Chondrocyte (in vitro differentiated cells): ENCODE results near the gene C15orf39. TPM values are rescaled to one million over a fixed set of nuclear protein-coding genes. Genes with fewer than 3 reads are reported as not detected.

Experiments
- DNase-seq: peaks from one replicate; pipeline ENCODE4 v3.0.0; 2021; ENCODE audit warnings: mixed read lengths, low spot score
- H3K27ac Mint-ChIP-seq: one replicate; pipeline ENCODE4 v1.8.0; 2021; ENCODE audit warnings: mild to moderate bottlenecking, moderate library complexity, mixed read lengths; ENCODE audit not compliant: unreplicated experiment
- H3K27me3 Mint-ChIP-seq: 2 replicates; pipeline ENCODE4 v1.8.0; 2021; ENCODE audit warnings: low read depth, mixed read lengths
- H3K36me3 Mint-ChIP-seq: 2 replicates; pipeline ENCODE4 v1.8.0; 2021; ENCODE audit warnings: low read depth, mixed read lengths
- H3K4me1 Mint-ChIP-seq: 2 replicates; pipeline ENCODE4 v1.8.0; 2021; ENCODE audit warnings: low read depth, mild to moderate bottlenecking, mixed read lengths
- H3K4me3 Mint-ChIP-seq: one replicate; pipeline ENCODE4 v1.8.0; 2021; ENCODE audit warnings: mild to moderate bottlenecking, moderate library complexity, mixed read lengths; ENCODE audit not compliant: unreplicated experiment
- H3K9me3 Mint-ChIP-seq: 2 replicates; pipeline ENCODE4 v1.8.0; 2021; ENCODE audit warnings: low read depth, mixed read lengths
- CTCF ChIP-seq: fragments of 200-600 bp; sonication (generic); IDR thresholded peaks from 2 replicates; pipeline ENCODE4 v1.5.0; 2021; ENCODE audit warnings: antibody characterized with exemption, mild to moderate bottlenecking, moderate library complexity
- long read RNA-seq: library from polyadenylated mRNA; stranded (forward); transcript quantifications from one replicate; pipeline ENCODE4 v2.0.0, GENCODE V29; 2021
- total RNA-seq: library from RNA; stranded (reverse); gene quantifications from 3 replicates; pipeline ENCODE4 v1.2.1, GENCODE V29; 2021

C15orf39 gene
- total RNA-seq: 12.2 to 33.4 TPM (median 32.9 TPM) in 3 replicates
- long read RNA-seq, full-length matches to known transcripts: 9 of 25 reads
- long read RNA-seq, partial matches to known transcripts: 12 of 25 reads
- long read RNA-seq, other reads (novel, unspliced or antisense): 4 of 25 reads

- TF ChIP-seq CTCF: peak; percentile 95
- H3K27ac Mint-ChIP-seq: peak within 1 kb of the TSS; percentile 97
- H3K4me3 Mint-ChIP-seq: peak within 1 kb of the TSS; percentile 83
- H3K4me1 Mint-ChIP-seq: peaks cover 34% of the 10 kb centered on the region
- no peaks in the 10 kb centered on the region for H3K36me3 Mint-ChIP-seq
- DNase-seq: no peak
- no peaks in the 10 kb centered on the region for H3K9me3 Mint-ChIP-seq
- H3K27me3 Mint-ChIP-seq: peaks cover 2% of the 10 kb centered on the region
These were observed at the start of gene C15orf39 for GRCh38 chr15:75201616-75202250. TSS of gene C15orf39 (plus strand) at chr15:75201882. CDS start at chr15:75206049, 4,167 bp downstream.

- no peak for DNase-seq
- no peaks in the 10 kb centered on the region for H3K9me3 Mint-ChIP-seq
- no peak for TF ChIP-seq CTCF
- no peaks in the 10 kb centered on the region for H3K36me3 Mint-ChIP-seq
- no peak overlapping the region for H3K4me3 Mint-ChIP-seq
- H3K27me3 Mint-ChIP-seq: no peaks in the 10 kb centered on the region
- H3K4me1 Mint-ChIP-seq: peaks cover 15% of the 10 kb centered on the region
- H3K27ac Mint-ChIP-seq: no peak overlapping the region
These were observed 49.2 kb upstream of the C15orf39 start for GRCh38 chr15:75152382-75153079.

DNA sequence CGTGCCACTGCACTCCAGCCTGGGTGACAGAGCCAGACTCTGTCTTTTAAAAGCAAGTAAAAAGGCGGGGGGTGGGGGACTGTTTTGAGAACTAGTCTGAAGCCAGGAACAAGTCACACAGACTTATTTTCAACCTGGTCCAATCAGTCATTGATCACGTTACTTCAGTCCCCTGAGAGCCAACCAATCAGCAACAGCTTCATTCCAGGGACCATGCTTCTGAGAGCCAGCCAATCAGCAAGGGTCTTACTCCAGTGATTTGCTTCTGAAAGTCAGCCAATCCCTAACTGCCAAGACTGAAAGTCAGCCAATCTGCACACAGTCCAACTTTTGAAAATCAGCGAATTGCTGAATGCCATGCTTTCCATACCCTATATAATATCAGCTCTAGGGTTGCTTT, 48.6 kb upstream of the C15orf39 start:
- H3K27me3 Mint-ChIP-seq: no peaks in the 10 kb centered on the region
- H3K27ac Mint-ChIP-seq: no peak overlapping the region
- peaks cover 15% of the 10 kb centered on the region for H3K4me1 Mint-ChIP-seq
- H3K4me3 Mint-ChIP-seq: no peak overlapping the region
- DNase-seq: no peak
- H3K36me3 Mint-ChIP-seq: no peaks in the 10 kb centered on the region
- no peak for TF ChIP-seq CTCF
- H3K9me3 Mint-ChIP-seq: no peaks in the 10 kb centered on the region

DNA sequence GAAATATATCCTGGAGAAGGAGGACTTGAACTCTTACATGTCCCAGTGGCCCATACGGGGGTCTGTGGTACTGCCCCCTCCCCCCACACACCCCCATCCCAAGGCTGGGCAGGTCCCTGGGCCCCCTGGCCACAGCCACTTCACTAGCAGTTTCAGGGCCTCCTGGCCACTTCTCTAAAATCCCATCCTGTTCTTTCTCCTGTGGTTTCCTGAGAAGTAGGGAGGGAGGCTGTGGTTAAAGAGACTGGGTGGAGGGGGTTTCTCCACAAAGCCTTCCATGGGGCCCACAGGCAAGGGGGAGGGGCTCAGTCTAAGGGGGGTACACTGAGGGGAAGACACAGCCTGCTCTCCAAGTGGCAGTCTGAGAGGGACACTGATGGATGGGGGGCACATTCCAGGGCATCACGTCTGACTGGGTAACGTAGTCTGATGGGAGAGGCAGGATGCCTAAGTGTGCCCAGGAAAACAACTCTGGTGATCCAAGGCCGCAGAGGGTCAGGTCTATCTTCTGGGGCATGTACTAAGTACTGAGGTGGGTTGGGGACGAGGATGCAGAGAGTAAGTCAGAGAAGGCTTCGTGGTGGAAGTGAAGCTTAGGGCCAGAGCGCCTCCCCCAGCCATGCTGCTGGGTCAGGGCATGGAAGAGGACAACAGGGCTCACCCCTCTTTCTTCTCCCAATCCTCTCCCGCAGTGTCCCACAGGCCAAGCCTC, 48.0 kb upstream of the C15orf39 start:
- Mint-ChIP-seq H3K27ac (no peak overlapping the region), H3K36me3 (no peaks in the 10 kb centered on the region), H3K9me3 (no peaks in the 10 kb centered on the region), H3K4me1 (peaks cover 15% of the 10 kb centered on the region), H3K27me3 (no peaks in the 10 kb centered on the region), H3K4me3 (no peak overlapping the region)
- TF ChIP-seq CTCF: no peak
- no peak for DNase-seq

DNA sequence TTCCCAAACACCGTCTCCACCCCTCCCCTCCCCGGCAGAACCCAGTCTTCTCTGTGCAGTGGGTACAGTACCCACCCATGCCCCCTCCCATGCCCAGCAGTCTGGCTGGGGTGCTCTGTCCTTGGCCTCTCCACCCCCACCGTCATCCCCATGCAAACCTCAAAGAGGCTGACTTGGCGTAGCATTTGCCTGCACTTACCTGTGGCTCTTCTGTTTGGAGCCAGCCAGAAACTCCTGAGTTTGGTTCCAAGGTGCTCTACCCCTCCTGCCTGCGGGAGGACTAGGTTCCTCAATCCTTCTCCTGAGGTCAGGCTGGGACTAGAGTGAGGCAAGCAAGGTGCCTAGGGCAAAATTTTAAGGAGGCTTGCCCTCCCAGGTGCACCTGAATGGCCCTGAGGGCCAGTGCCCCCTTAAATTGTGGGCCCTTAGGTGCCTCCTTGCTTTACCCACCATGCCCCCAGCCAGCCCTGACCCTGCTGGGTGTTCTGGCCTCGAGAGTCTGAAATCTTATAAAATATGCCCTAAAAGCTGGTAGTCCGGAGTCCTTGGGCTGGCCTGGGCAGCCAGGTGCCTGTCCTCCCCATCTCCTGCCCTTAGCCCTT, 47.1 kb upstream of the C15orf39 start:
- no peaks in the 10 kb centered on the region for H3K36me3 Mint-ChIP-seq
- peaks cover 15% of the 10 kb centered on the region for H3K4me1 Mint-ChIP-seq
- H3K9me3 Mint-ChIP-seq: no peaks in the 10 kb centered on the region
- H3K27ac Mint-ChIP-seq: no peak overlapping the region
- H3K27me3 Mint-ChIP-seq: no peaks in the 10 kb centered on the region
- TF ChIP-seq CTCF: no peak
- DNase-seq: no peak
- H3K4me3 Mint-ChIP-seq: no peak overlapping the region
